SK-N-SH (cell line): ENCODE results near the gene CHRNB2. TPM values are rescaled to one million over a fixed set of nuclear protein-coding genes. Genes with fewer than 3 reads are reported as not detected.

Experiments used
- CTCF ChIA-PET: fragments of 300-600, 350-600 bp; formaldehyde crosslinking; extraction: SDS; loops from one replicate; lab custom pipeline; 2021; lab: Yijun Ruan, JAX
- POLR2A ChIA-PET: fragments of 350-600 bp; sonication (Branson Sonifier 250); formaldehyde crosslinking; extraction: SDS; loops from one replicate; lab custom pipeline; 2020; ENCODE audit warnings: antibody characterized with exemption, inconsistent platforms; lab: Yijun Ruan, JAX
- DNase-seq: peaks from one replicate; pipeline ENCODE4 v3.0.0; 2012
- H2AFZ ChIP-seq: fragments of 200-600 bp; sonication (generic); 2 replicates; pipeline ENCODE4 v1.8.1; 2016; ENCODE audit warnings: antibody characterized with exemption, mild to moderate bottlenecking, low read depth
- H3F3A ChIP-seq: fragments of 200-600 bp; sonication (generic); replicated peaks from 2 replicates; pipeline ENCODE3; 2016; ENCODE audit warnings: antibody characterized with exemption, mild to moderate bottlenecking; ENCODE audit not compliant: insufficient read depth
- H3K27ac ChIP-seq, 2 experiments: fragments of 200-500 bp in 1 of 2; fragments of 200-600 bp in 1 of 2; sonication (Bioruptor generic) in 1 of 2; sonication (generic), shearing (Covaris generic) in 1 of 2; 2 replicates each; pipeline versions ENCODE4 v1.5.1 to v1.6.1; 2014 to 2016; ENCODE audit warnings: low read depth in 2 of 2, inconsistent platforms in 1 of 2, low read length in 1 of 2, mild to moderate bottlenecking in 1 of 2, mixed read lengths in 1 of 2
- H3K27me3 ChIP-seq: fragments of 200-600 bp; sonication (generic), shearing (Covaris generic); 2 replicates; pipeline ENCODE4 v1.6.1; 2016; ENCODE audit warnings: mixed run types; ENCODE audit not compliant: insufficient read depth
- H3K36me3 ChIP-seq, 2 experiments: fragments of 200-500 bp in 1 of 2; fragments of 200-600 bp in 1 of 2; sonication (Bioruptor generic) in 1 of 2; sonication (generic) in 1 of 2; replicated peaks in 1 of 2; 2 replicates each; pipeline versions ENCODE3 to v1.5.1; 2014 to 2016; ENCODE audit warnings: low read length in 1 of 2, mild to moderate bottlenecking in 1 of 2; ENCODE audit not compliant: insufficient read depth in 2 of 2, control insufficient read depth in 1 of 2
- H3K4me1 ChIP-seq, 2 experiments: fragments of 200-500 bp in 1 of 2; fragments of 200-600 bp in 1 of 2; sonication (Bioruptor generic) in 1 of 2; sonication (generic), shearing (Covaris generic) in 1 of 2; 2 replicates each; pipeline versions ENCODE4 v1.5.1 to v1.6.1; 2014 to 2016; ENCODE audit warnings: low read depth in 1 of 2, low read length in 1 of 2, mixed run types in 1 of 2; ENCODE audit not compliant: insufficient read depth in 2 of 2, control insufficient read depth in 1 of 2
- H3K4me2 ChIP-seq: fragments of 200-600 bp; sonication (generic), shearing (Covaris generic); 2 replicates; pipeline ENCODE4 v1.6.1; 2017; ENCODE audit warnings: mixed run types
- H3K4me3 ChIP-seq, 2 experiments: fragments of 200-500 bp in 1 of 2; fragments of 200-600 bp in 1 of 2; sonication (Bioruptor generic) in 1 of 2; sonication (generic), shearing (Covaris generic) in 1 of 2; 2 replicates each; pipeline versions ENCODE4 v1.5.1 to v1.8.1; 2014 to 2016; ENCODE audit warnings: low read depth in 2 of 2, inconsistent platforms in 1 of 2, low read length in 1 of 2, mild to moderate bottlenecking in 1 of 2, mixed read lengths in 1 of 2, moderate library complexity in 1 of 2
- H3K79me2 ChIP-seq: fragments of 200-600 bp; sonication (generic); 2 replicates; pipeline ENCODE4 v1.8.1; 2017; ENCODE audit warnings: mild to moderate bottlenecking; ENCODE audit not compliant: insufficient read depth
- H3K9ac ChIP-seq: fragments of 200-600 bp; sonication (generic); 2 replicates; pipeline ENCODE4 v1.6.1; 2017; ENCODE audit warnings: mixed run types
- H3K9me2 ChIP-seq: fragments of 200-600 bp; sonication (generic); 2 replicates; pipeline ENCODE4 v1.6.1; 2017; ENCODE audit warnings: mixed run types
- H3K9me3 ChIP-seq: fragments of 200-600 bp; sonication (generic); 2 replicates; pipeline ENCODE4 v1.6.1; 2017; ENCODE audit warnings: mixed run types, mild to moderate bottlenecking, moderate library complexity
- H4K20me1 ChIP-seq: fragments of 200-600 bp; sonication (generic); 2 replicates; pipeline ENCODE4 v1.6.1; 2017; ENCODE audit warnings: mild to moderate bottlenecking, mixed run types; ENCODE audit not compliant: insufficient read depth
- CTCF ChIP-seq: fragments of 200-600 bp; sonication (generic); IDR thresholded peaks from 2 replicates; pipeline ENCODE4 v1.6.1; 2017; ENCODE audit warnings: antibody characterized with exemption, mild to moderate bottlenecking, moderate library complexity
- ELF1 ChIP-seq: IDR thresholded peaks from 2 replicates; pipeline ENCODE4 v1.4.0; 2012
- EP300 ChIP-seq, 2 experiments: IDR thresholded peaks; 2 replicates each; pipeline versions ENCODE4 v1.4.0 to v1.6.1; 2012; ENCODE audit warnings: borderline replicate concordance in 1 of 2, low read depth in 1 of 2, low read length in 1 of 2
- FOXJ3 ChIP-seq: sonication (generic); formaldehyde crosslinking; IDR thresholded peaks from 2 replicates; pipeline ENCODE4 v1.5.1; 2020; ENCODE audit warnings: mild to moderate bottlenecking, missing genetic modification reagents
- IRF3 ChIP-seq: fragments of 150-350 bp; IDR thresholded peaks from 2 replicates; pipeline ENCODE4 v1.6.1; 2016; ENCODE audit warnings: mild to moderate bottlenecking, low read depth, low read length
- NRF1 ChIP-seq: IDR thresholded peaks from 2 replicates; pipeline ENCODE4 v1.6.1; 2012; ENCODE audit warnings: low read depth, mild to moderate bottlenecking, low read length
- RAD21 ChIP-seq: IDR thresholded peaks from 2 replicates; pipeline ENCODE4 v1.6.1; 2012; ENCODE audit warnings: mild to moderate bottlenecking, low read length
- REST ChIP-seq: IDR thresholded peaks from 2 replicates; pipeline ENCODE4 v1.6.1; 2012; ENCODE audit warnings: mild to moderate bottlenecking, low read depth, low read length, moderate library complexity
- RFX5 ChIP-seq: IDR thresholded peaks from 2 replicates; pipeline ENCODE4 v1.6.1; 2012; ENCODE audit warnings: mild to moderate bottlenecking, improper control_type of control experiment, low read length
- SIN3A ChIP-seq: IDR thresholded peaks from 2 replicates; pipeline ENCODE4 v1.6.1; 2012; ENCODE audit warnings: low read depth, mild to moderate bottlenecking, low read length, moderate library complexity, borderline replicate concordance
- SMC3 ChIP-seq: IDR thresholded peaks from 2 replicates; pipeline ENCODE4 v1.6.1; 2012; ENCODE audit warnings: low read depth, low read length, improper control_type of control experiment
- TCF12 ChIP-seq: IDR thresholded peaks from 2 replicates; pipeline ENCODE4 v1.4.0; 2012
- TEAD4 ChIP-seq: IDR thresholded peaks from 2 replicates; pipeline ENCODE4 v1.4.0; 2012; ENCODE audit warnings: mild to moderate bottlenecking, borderline replicate concordance; ENCODE audit not compliant: insufficient read depth
- USF2 ChIP-seq: fragments of 150-350 bp; IDR thresholded peaks from 2 replicates; pipeline ENCODE4 v1.6.1; 2017; ENCODE audit warnings: antibody characterized with exemption, low read length, low read depth, borderline replicate concordance
- WGBS: methylation state at CpG from one replicate; pipeline ENCODE4 v1.1.6; 2017; ENCODE audit warnings: low lambda C conversion rate; 5-methylcytosine and 5-hydroxymethylcytosine counted together
- polyA plus RNA-seq, 3 experiments: library from polyadenylated mRNA; depleted of rRNA; stranded (reverse); fragments of >200 nt; gene quantifications; 2 replicates each; pipeline ENCODE4 v1.2.3, GENCODE V29; 2012

The CHRNB2 gene
- polyA plus RNA-seq, 1 of the 3 experiments (the other 2 are of a cell fraction): 0.64 TPM

- TF ChIP-seq EP300 (IDR thresholded peaks at IDR 0.05; ENCODE audit: borderline replicate concordance in 1 of 2, low read depth in 1 of 2, low read length in 1 of 2): peak in 1 of 2 experiments; percentile 25; a peak in 1 of 4 replicates
- TF ChIP-seq CTCF: peak; percentile 93
- peak; percentile 93 for TF ChIP-seq RAD21
- TF ChIP-seq TCF12: no peak
- 0 out of 2 replicates have a peak, but pooled peaks have one; percentile 34 for TF ChIP-seq REST
These were observed 8.0 kb upstream of the CHRNB2 start (continued) for GRCh38 chr1:154559466-154560044.

- ChIA-PET POLR2A (no interaction called here), CTCF (interaction anchor here (1.3 to 3.3 kb wide), 4 partner anchors 12 to 378 kb away, joined by 3 to 11 read pairs (median 6); no protein-coding TSS in a partner anchor)
- no peaks in the 10 kb centered on the region; the same call in 1 of the 2 replicates for H3K27me3 ChIP-seq
- no peaks in the 10 kb centered on the region for H3F3A ChIP-seq
- no peak for DNase-seq
- H3K36me3 ChIP-seq: no peaks in the 10 kb centered on the region
- H2AFZ ChIP-seq: no peak overlapping the region
- no peak overlapping the region for H3K9ac ChIP-seq
- H3K9me3 ChIP-seq: no peaks in the 10 kb centered on the region
- TF ChIP-seq FOXJ3 (CRISPR knock-in tag): no peak
- no peak for TF ChIP-seq SMC3
- TF ChIP-seq IRF3: no peak
- TF ChIP-seq TEAD4: no peak
- no peak for TF ChIP-seq SIN3A
- no peak for TF ChIP-seq NRF1
- TF ChIP-seq ELF1: no peak
- TF ChIP-seq RFX5: no peak
- no peak for TF ChIP-seq USF2
- TF ChIP-seq REST: no peak
- H3K79me2 ChIP-seq: no peaks in the 10 kb centered on the region
- no peak overlapping the region for H3K4me2 ChIP-seq
- no peak overlapping the region for H3K27ac ChIP-seq
- H3K4me3 ChIP-seq: no peak overlapping the region
- H4K20me1 ChIP-seq: no peaks in the 10 kb centered on the region
- WGBS: 72% methylated on average over 6 of the region's 6 CpGs
- H3K4me1 ChIP-seq: peaks cover 0 to 18% of the 10 kb centered on the region in 2 experiments; a peak in 1 of 4 replicates
- no peaks in the 10 kb centered on the region for H3K9me2 ChIP-seq
These were observed 1.7 kb upstream of the CHRNB2 start for GRCh38 chr1:154565876-154566275.
